Measurements from ENCODE around the gene GPR160. TPM values are rescaled to one million over a fixed set of nuclear protein-coding genes. Genes with fewer than 3 reads are reported as not detected.
A peak's percentile ranks its signal among the peaks of the same experiment; 100 is the strongest.

The GPR160 gene
- polyA plus RNA-seq, 3 donors, result 10.0 to 19.7 (median 11.5) TPM

GRCh38 chr3:170058127-170058526 is 20.3 kb downstream of the GPR160 start:
- H3K4me1 ChIP-seq (ENCODE audit: control insufficient read depth in 1 of 2, insufficient read depth in 2 of 2, low read length in 2 of 2), result peaks cover 0 to 3% of the 10 kb centered on the region in 2 donors
- intact Hi-C loops (cut with micrococcal nuclease), result loop anchor here in 1 of 2 donors (10.0 kb wide), 1 partner anchor 193 kb away; the partner anchor contains the start of gene LRRC31
- Mint-ChIP-seq H3K4me1 (peaks cover 12% of the 10 kb centered on the region), H3K27me3 (ENCODE audit: low read depth in 3 of 3) (peaks cover 0 to 2% (median 0%) of the 10 kb centered on the region in 3 donors), H3K27ac (peak overlapping the region in 2 of 7 donors; percentile 6 to 65), H3K36me3 (peaks cover 14 to 29% of the 10 kb centered on the region in 2 donors), H3K9me3 (peaks cover 2 to 12% (median 5%) of the 10 kb centered on the region in 7 donors), H3K4me3 (no peak overlapping the region)
- H3K36me3 ChIP-seq (replicated peaks in 1 of 2; ENCODE audit: control insufficient read depth in 1 of 2, insufficient read depth in 2 of 2, low read length in 2 of 2), result peaks cover 0 to 9% of the 10 kb centered on the region in 2 donors
- peaks cover 21% of the 10 kb centered on the region for H3K79me2 ChIP-seq (ENCODE audit: insufficient read depth, low read length)
- H3K9me3 ChIP-seq (replicated peaks in 1 of 2; ENCODE audit: control insufficient read depth in 1 of 2, insufficient read depth in 1 of 2, low read length in 2 of 2), result peaks cover 0 to 8% of the 10 kb centered on the region in 2 donors
- no peak for TF ChIP-seq CTCF (IDR thresholded peaks at IDR 0.05)
- DNase-seq, result no peak
- no peaks in the 10 kb centered on the region for H4K20me1 ChIP-seq (ENCODE audit: insufficient read depth, low read length)
- no peak overlapping the region for H3K27ac ChIP-seq (ENCODE audit: low read depth in 1 of 2, low read length in 2 of 2)
- no peak overlapping the region for H3K9ac ChIP-seq (ENCODE audit: insufficient read depth, low read length, poor library complexity, severe bottlenecking)
- H2AFZ ChIP-seq (ENCODE audit: insufficient read depth, low read depth, low read length, poor library complexity, severe bottlenecking), result no peak overlapping the region
- no peak overlapping the region for H3K4me2 ChIP-seq (replicated peaks; ENCODE audit: extremely low read depth, low read length, poor library complexity, severe bottlenecking)
- WGBS (ENCODE audit: insufficient coverage), result 79% methylated on average over 2 of the region's 6 CpGs
- no peak overlapping the region for H3K4me3 ChIP-seq (replicated peaks in 1 of 3; ENCODE audit: low read depth in 2 of 3, low read length in 3 of 3)
- H3K27me3 ChIP-seq (ENCODE audit: control insufficient read depth in 2 of 2, insufficient read depth in 2 of 2, low read length in 2 of 2), result no peaks in the 10 kb centered on the region

- Mint-ChIP-seq H3K4me1 (peaks cover 12% of the 10 kb centered on the region), H3K27me3 (ENCODE audit: low read depth in 3 of 3) (peaks cover 0 to 2% (median 0%) of the 10 kb centered on the region in 3 donors), H3K4me3 (no peak overlapping the region), H3K36me3 (peaks cover 17 to 36% of the 10 kb centered on the region in 2 donors), H3K9me3 (peaks cover 2 to 23% (median 5%) of the 10 kb centered on the region in 7 donors), H3K27ac (no peak overlapping the region)
- Histone ChIP-seq H4K20me1 (ENCODE audit: insufficient read depth, low read length) (no peaks in the 10 kb centered on the region), H3K79me2 (ENCODE audit: insufficient read depth, low read length) (peaks cover 21% of the 10 kb centered on the region), H2AFZ (ENCODE audit: insufficient read depth, low read depth, low read length, poor library complexity, severe bottlenecking) (no peak overlapping the region), H3K9me3 (replicated peaks in 1 of 2; ENCODE audit: control insufficient read depth in 1 of 2, insufficient read depth in 1 of 2, low read length in 2 of 2) (peaks cover 0 to 8% of the 10 kb centered on the region in 2 donors), H3K27ac (ENCODE audit: low read depth in 1 of 2, low read length in 2 of 2) (no peak overlapping the region), H3K36me3 (replicated peaks in 1 of 2; ENCODE audit: control insufficient read depth in 1 of 2, insufficient read depth in 2 of 2, low read length in 2 of 2) (peaks cover 0 to 14% of the 10 kb centered on the region in 2 donors), H3K9ac (ENCODE audit: insufficient read depth, low read length, poor library complexity, severe bottlenecking) (no peak overlapping the region), H3K4me2 (replicated peaks; ENCODE audit: extremely low read depth, low read length, poor library complexity, severe bottlenecking) (no peak overlapping the region), H3K4me1 (ENCODE audit: control insufficient read depth in 1 of 2, insufficient read depth in 2 of 2, low read length in 2 of 2) (peaks cover 0 to 3% of the 10 kb centered on the region in 2 donors), H3K27me3 (ENCODE audit: control insufficient read depth in 2 of 2, insufficient read depth in 2 of 2, low read length in 2 of 2) (no peaks in the 10 kb centered on the region), H3K4me3 (replicated peaks in 1 of 3; ENCODE audit: low read depth in 2 of 3, low read length in 3 of 3) (no peak overlapping the region)
- no CpG with 5 or more reads among the region's 1 CpG for WGBS (ENCODE audit: insufficient coverage)
- TF ChIP-seq CTCF (IDR thresholded peaks at IDR 0.05), result no peak
- intact Hi-C loops (cut with micrococcal nuclease), result loop anchor here in 1 of 2 donors (10.0 kb wide), 1 partner anchor 195 kb away; the partner anchor contains the start of gene LRRC31
- DNase-seq, result no peak
Measured at GRCh38 chr3:170059447-170059846, 21.7 kb downstream of the GPR160 start.

All from CD14-positive monocyte (primary cell).